GM12891 (cell line): ENCODE results near the gene PDZD2.
"Not testable (repeated sequence)": the region's sequence is repeated elsewhere in the genome, so short reads cannot be mapped to it uniquely, and the experiment has no call there.

Source experiments
- DNase-seq: peaks from one replicate; pipeline ENCODE4 v3.0.0; 2011; ENCODE audit warnings: low spot score; ENCODE audit not compliant: insufficient read length
- FAIRE-seq: peaks from 2 replicates; lab custom pipeline; 2011; peaks lifted over from hg19 to GRCh38; lab: Jason Lieb, UNC
- PAX5 ChIP-seq: IDR thresholded peaks from 2 replicates; pipeline ENCODE4 v1.6.1; 2011; ENCODE audit warnings: low read length, moderate library complexity, mild to moderate bottlenecking; ENCODE audit not compliant: insufficient read depth, severe bottlenecking
- POLR2A ChIP-seq: IDR thresholded peaks from 2 replicates; pipeline ENCODE4 v1.6.1; 2011; ENCODE audit warnings: low read depth, low read length, control low read depth
- POLR2AphosphoS5 ChIP-seq: IDR thresholded peaks from 2 replicates; pipeline ENCODE4 v1.6.1; 2011; ENCODE audit warnings: low read depth, low read length, control low read depth
- POU2F2 ChIP-seq: IDR thresholded peaks from 2 replicates; pipeline ENCODE4 v1.6.1; 2011; ENCODE audit warnings: low read depth, mild to moderate bottlenecking, control low read depth, low read length, moderate library complexity
- SPI1 ChIP-seq: IDR thresholded peaks from 2 replicates; pipeline ENCODE4 v1.6.1; 2011; ENCODE audit warnings: low read depth, low read length, control low read depth
- TAF1 ChIP-seq: IDR thresholded peaks from 2 replicates; pipeline ENCODE4 v1.6.1; 2011; ENCODE audit warnings: low read depth, low read length, control low read depth

The PDZD2 gene

GRCh38 chr5:31963358-31964006 lies 324.6 kb downstream of the PDZD2 start:
- no peak for TF ChIP-seq PAX5
- TF ChIP-seq TAF1: no peak
- TF ChIP-seq POLR2A: no peak
- TF ChIP-seq POLR2AphosphoS5: no peak
- TF ChIP-seq POU2F2: no peak
- no peak for TF ChIP-seq SPI1
- DNase-seq (no peak), FAIRE-seq (no peak)

- TF ChIP-seq POU2F2 (no peak), POLR2A (no peak), PAX5 (no peak), SPI1 (no peak), POLR2AphosphoS5 (no peak), TAF1 (no peak)
- FAIRE-seq (no peak), DNase-seq (no peak)
These were observed 325.1 kb downstream of the PDZD2 start for GRCh38 chr5:31964007-31964360.

- TF ChIP-seq POU2F2: no peak
- no peak for TF ChIP-seq TAF1
- TF ChIP-seq PAX5: no peak
- TF ChIP-seq SPI1: no peak
- TF ChIP-seq POLR2AphosphoS5: no peak
- no peak for TF ChIP-seq POLR2A
- no peak for DNase-seq
- FAIRE-seq: no peak
These were observed 326.3 kb downstream of the PDZD2 start for GRCh38 chr5:31965227-31965626.

GRCh38 chr5:31966936-31967335 lies 328.0 kb downstream of the PDZD2 start:
- FAIRE-seq: no peak
- DNase-seq: no peak
- TF ChIP-seq PAX5: no peak
- no peak for TF ChIP-seq TAF1
- no peak for TF ChIP-seq SPI1
- TF ChIP-seq POLR2A: no peak
- no peak for TF ChIP-seq POU2F2
- no peak for TF ChIP-seq POLR2AphosphoS5

- DNase-seq: no peak
- no peak for FAIRE-seq
- TF ChIP-seq POLR2A: no peak
- TF ChIP-seq SPI1: no peak
- TF ChIP-seq TAF1: no peak
- no peak for TF ChIP-seq POU2F2
- no peak for TF ChIP-seq POLR2AphosphoS5
- TF ChIP-seq PAX5: no peak
These were observed 328.5 kb downstream of the PDZD2 start for GRCh38 chr5:31967461-31967860.

- no peak for DNase-seq
- TF ChIP-seq SPI1: no peak
- TF ChIP-seq POLR2A: no peak
- TF ChIP-seq POLR2AphosphoS5: no peak
- no peak for TF ChIP-seq PAX5
- no peak for TF ChIP-seq TAF1
- TF ChIP-seq POU2F2: no peak
- no peak for FAIRE-seq
These were observed 333.6 kb downstream of the PDZD2 start for GRCh38 chr5:31972558-31972957.

GRCh38 chr5:31975189-31975612 lies 336.3 kb downstream of the PDZD2 start:
- FAIRE-seq, DNase-seq: not testable (repeated sequence)

- DNase-seq (no peak), FAIRE-seq (no peak)
- TF ChIP-seq POLR2A: no peak
- TF ChIP-seq POU2F2: no peak
These were observed 337.2 kb downstream of the PDZD2 start for GRCh38 chr5:31976169-31976568.

- TF ChIP-seq TAF1: no peak
- FAIRE-seq: no peak
- DNase-seq: no peak
These were observed 342.5 kb downstream of the PDZD2 start for GRCh38 chr5:31981361-31981945.

GRCh38 chr5:31982027-31982426 lies 343.1 kb downstream of the PDZD2 start:
- no peak for FAIRE-seq
- DNase-seq: no peak
- no peak for TF ChIP-seq SPI1
- TF ChIP-seq TAF1: no peak
- TF ChIP-seq PAX5: no peak
- TF ChIP-seq POLR2AphosphoS5: no peak
- TF ChIP-seq POU2F2: no peak
- TF ChIP-seq POLR2A: no peak

GRCh38 chr5:31982621-31983020 lies 343.7 kb downstream of the PDZD2 start:
- FAIRE-seq: no peak
- no peak for DNase-seq
- TF ChIP-seq TAF1 (no peak), SPI1 (no peak)

GRCh38 chr5:31983851-31984250 lies 344.9 kb downstream of the PDZD2 start:
- DNase-seq (no peak), FAIRE-seq (no peak)
- TF ChIP-seq POLR2AphosphoS5 (no peak), TAF1 (no peak), PAX5 (no peak), SPI1 (no peak), POU2F2 (no peak), POLR2A (no peak)
